NAMALWA (cell line): ENCODE data around the gene FAM107A.

Experiments
- DNase-seq: peaks from one replicate; pipeline ENCODE4 v3.0.0-alpha.2; 2015; ENCODE audit warnings: low spot score

FAM107A gene

DNA sequence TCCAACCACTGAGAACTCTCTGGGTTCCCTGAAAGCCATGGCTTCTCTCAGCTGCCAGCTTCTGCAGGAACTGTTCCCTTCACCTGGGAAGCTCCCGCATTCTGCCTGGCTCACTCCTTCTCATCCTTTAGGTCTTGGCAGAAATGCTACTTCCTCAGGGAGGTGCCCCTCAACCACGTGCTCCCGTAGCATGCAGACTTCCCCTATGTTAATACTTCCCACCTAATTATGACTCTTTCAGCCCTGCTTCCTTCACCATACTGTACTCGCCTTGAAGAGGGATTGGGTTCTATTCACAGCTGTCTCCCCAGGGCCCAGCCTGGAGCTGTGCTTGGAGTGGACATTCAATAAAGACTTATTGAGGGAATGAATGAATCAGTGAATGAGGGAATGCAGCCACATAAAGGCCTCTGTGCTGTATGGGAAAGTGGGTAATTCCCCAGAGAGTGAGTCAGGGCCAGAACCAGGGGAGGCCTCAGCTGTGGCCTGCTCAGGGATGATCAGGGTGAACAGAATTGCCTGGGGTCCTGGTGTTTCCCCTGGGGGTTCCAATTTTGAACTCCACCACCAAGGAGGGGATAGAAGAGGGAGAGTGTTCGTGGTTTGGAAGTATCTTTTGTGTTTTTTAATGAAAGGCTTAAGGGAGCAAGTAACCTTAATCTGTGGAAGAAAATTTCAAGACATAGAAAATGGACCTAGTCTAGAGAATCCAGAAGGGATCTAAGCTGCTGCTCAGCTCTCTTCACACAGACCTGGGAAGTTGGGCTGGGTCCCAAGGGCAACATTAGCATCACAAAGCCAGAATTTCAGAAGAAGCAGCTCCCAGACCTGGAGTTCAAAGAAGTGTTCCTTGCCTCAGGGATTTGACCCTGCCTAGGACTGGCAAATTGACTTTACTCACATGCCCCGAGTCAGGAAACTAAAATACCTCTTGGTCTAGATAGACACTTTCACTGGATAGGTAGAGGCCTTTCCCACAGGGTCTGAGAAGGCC is 14.6 kb upstream of the FAM107A start:
- DNase-seq, result no peak

GRCh38 chr3:58588030-58588614 is 10.9 kb upstream of the FAM107A start:
- no peak for DNase-seq

GRCh38 chr3:58586776-58587192 is 9.6 kb upstream of the FAM107A start:
- no peak for DNase-seq

- DNase-seq, result no peak
Measured at GRCh38 chr3:58585994-58586393, 8.8 kb upstream of the FAM107A start.

DNA sequence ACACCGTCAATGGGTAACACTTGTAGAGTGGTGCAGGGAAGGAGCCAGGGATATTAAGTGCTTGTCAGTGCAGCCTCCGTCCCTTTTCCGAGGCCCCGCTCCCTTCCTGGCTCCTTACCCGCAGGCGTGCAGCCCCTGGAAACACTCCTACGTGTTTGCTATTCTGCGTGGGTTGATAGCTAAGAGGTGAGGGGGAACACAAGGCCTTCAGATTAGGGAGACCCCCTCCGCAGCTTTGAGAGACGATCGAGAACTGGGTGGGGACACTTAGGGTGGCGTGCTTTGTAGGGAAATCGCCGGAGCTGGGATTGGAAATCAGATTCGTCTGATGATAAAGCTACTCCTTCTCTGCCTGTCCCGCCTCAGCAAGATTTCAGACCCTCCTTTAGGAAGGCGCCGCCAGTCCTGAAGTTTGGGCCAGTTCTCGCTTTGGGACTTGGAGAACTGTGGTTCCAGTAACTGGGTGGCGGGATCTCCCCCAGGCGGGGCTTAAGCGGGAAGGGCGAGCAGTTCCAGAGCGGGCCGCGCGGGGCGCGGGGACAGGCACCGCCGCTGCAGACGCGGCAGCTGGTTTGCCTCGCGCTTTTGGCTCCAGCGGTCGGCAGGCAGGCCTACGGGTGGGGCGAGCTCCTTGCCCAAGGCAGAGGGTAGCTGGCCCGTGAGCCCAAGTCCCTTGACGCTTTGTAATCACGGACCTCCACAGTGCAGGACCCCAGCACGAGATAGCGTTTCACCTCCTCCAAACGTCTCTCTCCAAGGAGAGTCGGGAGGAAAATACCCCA is 8.0 kb upstream of the FAM107A start:
- no peak for DNase-seq

- DNase-seq, result no peak
Measured at GRCh38 chr3:58584690-58585004, 7.5 kb upstream of the FAM107A start.

- peak; percentile 7 for DNase-seq
Measured at GRCh38 chr3:58581328-58582091, 4.3 kb upstream of the FAM107A start.

- no peak for DNase-seq
Measured at GRCh38 chr3:58580826-58581327, 3.7 kb upstream of the FAM107A start.

DNA sequence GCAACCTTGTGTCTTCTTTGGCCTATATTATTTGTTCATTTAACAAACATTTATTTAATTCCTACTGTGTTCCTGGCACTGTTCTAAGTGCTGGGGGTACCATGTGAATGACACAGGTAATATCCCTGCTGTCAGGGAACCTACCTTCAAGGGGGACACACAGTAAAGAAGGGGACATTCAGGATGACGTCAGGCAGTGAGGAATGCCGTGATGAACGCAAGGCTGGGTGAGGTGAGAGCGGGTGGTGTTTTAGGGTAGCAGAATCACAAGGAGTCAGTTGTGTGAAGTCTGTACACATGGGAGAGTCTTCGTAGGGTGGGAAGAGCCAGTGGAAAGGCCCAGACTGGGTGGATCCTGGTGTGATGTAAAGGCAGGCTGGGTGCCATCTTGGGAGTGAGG is 1.7 kb upstream of the FAM107A start:
- no peak for DNase-seq

DNA sequence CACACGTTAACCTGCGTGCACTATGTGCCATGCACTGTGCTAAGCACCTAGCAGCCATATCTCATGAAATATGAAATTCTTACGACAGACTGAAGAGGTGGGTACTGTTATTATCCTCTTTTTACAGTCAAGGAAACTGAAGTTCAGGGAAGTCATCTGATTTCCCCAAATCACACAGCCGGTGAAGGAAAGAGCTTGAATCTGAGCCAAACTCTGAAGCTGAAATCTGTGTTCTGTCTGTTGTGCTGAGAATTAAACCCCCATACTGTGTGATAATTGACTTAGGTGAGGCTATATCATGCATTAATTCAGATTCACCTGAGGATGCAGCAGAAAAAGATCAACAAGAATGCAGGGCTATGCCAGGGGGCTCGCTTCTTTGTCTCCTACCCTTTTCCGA is 475 bp downstream of the FAM107A start:
- no peak for DNase-seq

DNA sequence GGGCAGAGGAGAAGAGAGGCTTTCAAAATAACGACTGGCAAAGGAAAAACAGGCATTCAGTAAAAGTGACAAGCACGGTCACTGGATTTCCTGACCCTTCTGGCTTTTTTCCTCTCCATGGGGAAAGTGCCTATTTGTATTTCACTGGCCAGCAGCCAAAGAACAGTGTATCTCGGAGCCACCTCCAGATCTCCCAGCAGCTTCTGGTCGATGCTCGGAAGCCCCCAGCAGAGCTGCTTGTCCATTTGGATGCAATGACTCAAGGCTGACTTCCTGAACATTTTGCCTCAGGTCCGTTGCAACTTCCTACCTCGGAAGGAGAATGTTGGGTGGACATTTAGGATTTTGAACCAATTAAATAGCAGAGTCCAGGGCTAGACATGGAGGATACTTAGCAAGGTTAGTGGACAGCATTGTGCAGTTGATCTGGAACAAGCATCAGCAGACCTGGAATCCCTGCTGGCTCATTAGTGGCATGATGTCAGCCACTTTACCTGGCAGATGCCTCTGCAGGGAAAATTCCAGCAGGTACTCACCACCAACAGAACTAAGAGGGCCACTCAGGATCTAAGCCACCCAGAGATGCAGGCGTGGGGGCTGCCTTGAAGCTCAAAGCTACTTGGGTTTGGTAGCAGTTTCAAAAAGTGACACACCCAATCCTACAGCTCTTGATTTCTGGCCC is 1.1 kb downstream of the FAM107A start:
- no peak for DNase-seq

- no peak for DNase-seq
Measured at GRCh38 chr3:58574682-58575081, 2.5 kb downstream of the FAM107A start.

GRCh38 chr3:58574106-58574505 is 3.1 kb downstream of the FAM107A start:
- no peak for DNase-seq

DNA sequence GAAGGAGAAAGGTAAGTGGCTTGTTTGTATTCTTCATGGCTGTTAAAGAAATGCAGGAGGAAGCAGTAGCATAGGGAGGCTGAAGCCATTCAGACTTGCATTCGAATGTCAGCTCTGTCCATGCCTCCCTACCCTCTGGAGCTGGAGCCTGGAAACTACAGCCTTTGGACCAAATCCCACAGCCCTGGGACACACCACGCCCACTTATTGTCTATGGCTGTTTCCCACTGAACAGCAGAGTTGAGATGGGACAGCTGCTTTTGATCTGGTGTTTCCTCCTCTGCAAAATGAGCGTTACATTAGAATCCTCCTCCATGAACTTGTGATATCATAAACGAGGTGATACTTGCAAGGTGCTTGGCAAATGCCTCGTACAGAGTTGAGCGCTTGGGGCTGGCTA is 3.6 kb downstream of the FAM107A start:
- DNase-seq, result no peak

- no peak for DNase-seq
Measured at GRCh38 chr3:58572634-58573230, 4.5 kb downstream of the FAM107A start.

DNA sequence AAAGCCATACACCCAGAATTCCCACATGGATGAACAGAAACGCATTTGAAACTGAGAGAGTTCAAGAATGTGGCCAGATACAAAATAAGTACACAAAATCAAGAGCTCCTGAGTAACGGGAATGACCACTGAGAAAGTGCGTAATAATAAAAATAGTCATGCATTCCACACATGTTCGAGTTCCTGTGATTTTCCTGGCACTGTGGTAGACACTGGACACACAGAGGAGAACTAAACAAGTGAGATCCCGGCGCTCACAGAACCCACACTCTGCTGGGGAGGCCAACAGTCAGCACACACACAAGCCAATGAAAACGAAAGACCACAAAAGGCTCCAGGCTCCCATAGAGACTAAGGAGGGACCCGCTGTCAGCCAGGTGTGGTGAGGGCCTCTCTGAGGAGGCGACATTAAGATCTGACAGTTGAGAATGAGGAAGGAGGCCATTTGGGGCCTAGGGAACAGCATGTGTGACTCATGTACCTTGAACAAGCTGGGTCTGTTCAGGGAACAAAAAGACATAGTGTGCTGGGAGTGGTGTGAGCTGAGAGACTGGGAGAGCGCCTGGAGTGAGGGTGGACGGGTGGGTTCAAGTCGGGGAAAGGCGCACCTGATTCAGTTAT is 5.1 kb downstream of the FAM107A start:
- no peak for DNase-seq

DNA sequence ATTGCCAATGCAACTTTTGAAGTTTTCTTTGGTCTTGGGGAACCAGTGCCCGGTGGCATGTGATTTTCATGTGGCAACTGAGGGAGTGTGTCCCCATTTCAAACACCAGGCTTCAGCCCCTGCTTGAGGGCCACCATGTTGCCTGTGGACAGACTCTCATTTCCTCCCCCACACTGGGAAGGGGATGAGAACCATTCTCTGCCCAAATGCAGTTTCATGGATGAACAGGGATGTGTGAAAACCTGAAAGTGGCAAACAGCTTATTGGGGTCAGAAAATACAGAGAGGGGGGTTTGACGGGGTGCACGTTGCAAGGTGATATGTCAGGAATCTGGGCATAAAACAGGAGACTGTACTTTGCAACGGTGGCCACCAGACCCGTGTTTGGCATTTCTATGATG is 6.3 kb downstream of the FAM107A start:
- DNase-seq, result no peak

DNA sequence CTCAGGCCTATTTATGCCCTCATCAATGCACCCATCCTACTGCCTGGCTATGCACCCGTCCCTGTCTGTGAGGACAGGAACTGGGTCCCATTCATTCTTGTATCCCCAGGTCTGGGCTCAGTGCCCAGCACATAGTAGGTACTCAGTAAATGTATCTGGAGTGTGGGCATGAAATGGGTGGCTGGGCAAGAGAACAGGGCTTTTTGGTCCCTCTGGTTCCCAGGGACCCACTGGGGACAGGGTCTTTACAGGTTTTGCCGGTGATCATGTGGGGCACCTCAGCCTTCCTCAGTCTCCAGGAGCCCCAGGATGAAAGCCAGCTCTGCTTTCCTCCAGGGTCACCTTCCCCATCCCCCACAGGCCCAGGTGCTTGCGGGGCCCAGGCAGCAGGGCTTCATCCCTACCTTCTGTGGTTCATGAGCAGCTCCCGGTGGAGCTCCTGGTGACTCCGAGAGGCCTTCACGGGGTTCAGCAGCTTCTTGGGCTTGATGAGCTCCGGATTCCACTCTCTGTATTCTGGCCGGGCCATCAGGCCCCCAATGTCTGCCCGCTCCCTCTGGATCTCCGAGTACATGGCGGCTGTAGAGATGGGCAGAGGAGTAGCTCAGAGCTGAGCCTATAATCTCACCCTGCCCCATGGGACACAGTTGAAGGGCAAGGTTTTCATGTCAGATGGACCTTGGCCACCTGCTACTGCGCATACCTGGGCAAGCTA is 7.7 kb downstream of the FAM107A start:
- no peak for DNase-seq

DNA sequence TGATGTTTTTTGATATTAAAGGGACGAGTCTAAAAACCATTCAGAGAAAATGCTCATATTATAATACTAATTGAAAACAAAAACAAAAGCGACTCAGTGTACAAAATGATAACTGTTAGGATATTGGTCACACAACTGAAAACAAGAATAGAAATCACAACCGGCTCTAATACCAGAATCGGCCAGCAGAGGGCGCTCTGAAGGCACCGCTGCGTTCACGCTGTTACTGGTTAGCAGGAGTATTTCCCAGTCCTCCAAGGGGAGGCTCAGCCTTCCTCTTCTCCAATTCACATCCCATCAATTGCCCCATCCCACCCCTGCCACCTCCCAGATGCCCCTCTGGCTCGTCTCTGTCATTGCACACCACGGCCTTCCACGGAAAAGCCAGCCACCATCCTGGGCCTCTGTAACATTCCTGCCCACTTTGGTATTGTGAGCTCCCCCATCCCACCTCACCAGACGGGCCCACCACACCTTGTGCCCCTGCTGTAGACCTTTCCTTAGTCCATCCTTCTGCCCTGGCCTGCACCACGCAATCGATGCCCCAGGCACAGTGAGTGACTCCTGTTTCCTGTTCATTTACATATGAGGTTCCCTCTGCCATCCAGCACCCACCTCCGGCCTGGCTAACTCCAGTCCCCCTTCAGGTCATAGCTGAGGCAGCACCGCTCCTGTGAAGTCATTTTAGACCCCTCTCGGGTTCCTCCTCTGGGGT is 8.5 kb downstream of the FAM107A start:
- peak; percentile 53 for DNase-seq
